ENCODE results near the gene B3GNT2.

- TF ChIP-seq POLR2A (IDR thresholded peaks at IDR 0.05), result no peak
- no peak for TF ChIP-seq CTCF (IDR thresholded peaks at IDR 0.05 in 8 of 11, conservative IDR thresholded peaks at IDR 0.05 in 3 of 11)
Observed at GRCh38 chr2:62209427-62209991, 13.6 kb downstream of the B3GNT2 start.

All from spleen (tissue), 7 donors.